Loucy (cell line): ENCODE results near the gene ADRA2A.

Experiments used
- H2AFZ ChIP-seq: fragments of 200-600 bp; sonication (generic); 2 replicates; pipeline ENCODE4 v1.6.0; 2016; ENCODE audit warnings: antibody characterized with exemption, mild to moderate bottlenecking, low read length, moderate library complexity
- H3F3A ChIP-seq: fragments of 200-600 bp; 2 replicates; pipeline ENCODE4 v1.6.0; 2016; ENCODE audit warnings: antibody characterized with exemption, low read depth, mild to moderate bottlenecking
- H3K27me3 ChIP-seq: fragments of 200-600 bp; sonication (generic); 2 replicates; pipeline ENCODE4 v1.6.1; 2014; ENCODE audit warnings: low read length, mild to moderate bottlenecking; ENCODE audit not compliant: insufficient read depth, poor library complexity, severe bottlenecking
- H3K36me3 ChIP-seq: fragments of 200-600 bp; sonication (generic); 2 replicates; pipeline ENCODE4 v1.6.1; 2016; ENCODE audit warnings: low read length; ENCODE audit not compliant: insufficient read depth
- H3K4me1 ChIP-seq: fragments of 200-600 bp; sonication (generic); 2 replicates; pipeline ENCODE4 v1.5.1; 2014; ENCODE audit warnings: low read length, mild to moderate bottlenecking; ENCODE audit not compliant: insufficient read depth, poor library complexity, severe bottlenecking
- H3K4me2 ChIP-seq: fragments of 200-600 bp; sonication (generic); 2 replicates; pipeline ENCODE4 v1.6.0; 2014; ENCODE audit warnings: antibody characterized with exemption, low read length, low read depth, mild to moderate bottlenecking; ENCODE audit not compliant: poor library complexity, severe bottlenecking
- H3K4me3 ChIP-seq: fragments of 200-600 bp; sonication (generic); 2 replicates; pipeline ENCODE4 v1.5.1; 2014; ENCODE audit warnings: low read length, mild to moderate bottlenecking, mixed read lengths; ENCODE audit not compliant: poor library complexity, severe bottlenecking
- H3K79me2 ChIP-seq: fragments of 200-600 bp; sonication (generic); 2 replicates; pipeline ENCODE4 v1.6.1; 2014; ENCODE audit warnings: low read length; ENCODE audit not compliant: insufficient read depth
- H3K9ac ChIP-seq: fragments of 200-600 bp; sonication (generic); 2 replicates; pipeline ENCODE4 v1.6.0; 2014; ENCODE audit warnings: mild to moderate bottlenecking, low read depth, low read length, moderate library complexity; ENCODE audit not compliant: poor library complexity, severe bottlenecking
- H3K9me2 ChIP-seq: fragments of 200-600 bp; sonication (generic); replicated peaks from 2 replicates; pipeline ENCODE4 v1.6.1; 2016; ENCODE audit warnings: low read depth, low read length, mixed read lengths
- H3K9me3 ChIP-seq: fragments of 200-600 bp; sonication (generic); 2 replicates; pipeline ENCODE4 v1.6.1; 2014; ENCODE audit warnings: mild to moderate bottlenecking, antibody characterized with exemption, low read length, low read depth; ENCODE audit not compliant: insufficient read depth
- H4K20me1 ChIP-seq: fragments of 200-600 bp; sonication (generic); 2 replicates; pipeline ENCODE4 v1.6.0; 2014; ENCODE audit warnings: antibody characterized with exemption, low read length, mild to moderate bottlenecking; ENCODE audit not compliant: insufficient read depth, poor library complexity, severe bottlenecking
- EZH2phosphoT487 ChIP-seq: fragments of 200-600 bp; IDR thresholded peaks from 2 replicates; pipeline ENCODE4 v1.6.1; 2018; ENCODE audit warnings: antibody characterized with exemption, mild to moderate bottlenecking, moderate library complexity, borderline replicate concordance
- TF ChIP-seq, protein P1 (sequence below): fragments of 200-600 bp; sonication (generic); conservative IDR thresholded peaks from 2 replicates; pipeline ENCODE4 v1.5.1; 2014; ENCODE audit warnings: mild to moderate bottlenecking, antibody characterized with exemption, low read length

The ADRA2A gene

DNA sequence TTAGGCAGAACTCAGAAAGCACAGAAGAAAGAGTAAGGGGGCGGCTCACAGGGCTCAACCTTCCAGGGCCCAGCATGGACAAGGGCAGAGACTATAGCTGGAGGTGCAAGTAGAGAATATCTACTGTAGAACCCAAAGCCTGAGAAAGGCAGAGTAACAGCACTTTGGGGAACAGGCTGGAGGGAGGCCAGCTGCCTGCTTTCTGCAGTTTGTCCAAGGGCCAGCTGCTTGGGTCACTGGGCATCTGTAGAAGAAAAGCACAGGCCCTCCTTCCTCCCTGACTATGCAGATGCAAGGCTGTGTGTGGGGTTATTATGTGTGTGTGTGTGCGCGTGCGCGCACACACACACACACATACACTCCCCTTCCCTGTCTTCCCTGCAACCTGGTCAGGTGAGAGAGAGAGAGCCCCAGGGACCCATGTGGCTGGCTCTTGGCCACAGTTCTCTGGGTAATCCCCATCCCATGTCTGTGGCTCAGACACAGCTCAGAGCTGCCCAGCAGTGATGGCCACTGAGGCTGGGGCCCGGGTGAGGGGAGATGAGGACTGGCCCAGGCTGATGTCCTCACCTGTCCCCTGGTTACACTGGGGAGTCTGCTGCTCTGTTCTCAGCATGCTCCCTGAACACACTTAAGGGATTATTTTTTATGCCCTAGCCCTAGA, 9.0 kb downstream of the ADRA2A start:
- Histone ChIP-seq H3K9me2 (no peaks in the 10 kb centered on the region), H3K4me1 (no peaks in the 10 kb centered on the region), H3F3A (no peaks in the 10 kb centered on the region), H3K4me2 (no peak overlapping the region), H3K79me2 (no peaks in the 10 kb centered on the region), H3K9ac (no peak overlapping the region), H4K20me1 (no peaks in the 10 kb centered on the region), H3K36me3 (no peaks in the 10 kb centered on the region), H3K4me3 (no peak overlapping the region), H3K9me3 (no peaks in the 10 kb centered on the region), H2AFZ (no peak overlapping the region), H3K27me3 (no peaks in the 10 kb centered on the region)
- TF ChIP-seq, protein P1, sequence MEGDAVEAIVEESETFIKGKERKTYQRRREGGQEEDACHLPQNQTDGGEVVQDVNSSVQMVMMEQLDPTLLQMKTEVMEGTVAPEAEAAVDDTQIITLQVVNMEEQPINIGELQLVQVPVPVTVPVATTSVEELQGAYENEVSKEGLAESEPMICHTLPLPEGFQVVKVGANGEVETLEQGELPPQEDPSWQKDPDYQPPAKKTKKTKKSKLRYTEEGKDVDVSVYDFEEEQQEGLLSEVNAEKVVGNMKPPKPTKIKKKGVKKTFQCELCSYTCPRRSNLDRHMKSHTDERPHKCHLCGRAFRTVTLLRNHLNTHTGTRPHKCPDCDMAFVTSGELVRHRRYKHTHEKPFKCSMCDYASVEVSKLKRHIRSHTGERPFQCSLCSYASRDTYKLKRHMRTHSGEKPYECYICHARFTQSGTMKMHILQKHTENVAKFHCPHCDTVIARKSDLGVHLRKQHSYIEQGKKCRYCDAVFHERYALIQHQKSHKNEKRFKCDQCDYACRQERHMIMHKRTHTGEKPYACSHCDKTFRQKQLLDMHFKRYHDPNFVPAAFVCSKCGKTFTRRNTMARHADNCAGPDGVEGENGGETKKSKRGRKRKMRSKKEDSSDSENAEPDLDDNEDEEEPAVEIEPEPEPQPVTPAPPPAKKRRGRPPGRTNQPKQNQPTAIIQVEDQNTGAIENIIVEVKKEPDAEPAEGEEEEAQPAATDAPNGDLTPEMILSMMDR: no peak
- no peak for TF ChIP-seq EZH2phosphoT487

GRCh38 chr10:111086574-111086973, 9.7 kb downstream of the ADRA2A start:
- no peaks in the 10 kb centered on the region for H3F3A ChIP-seq
- H2AFZ ChIP-seq: no peak overlapping the region
- no peak overlapping the region for H3K4me2 ChIP-seq
- TF ChIP-seq EZH2phosphoT487: no peak
- TF ChIP-seq, protein P1: no peak
- H4K20me1 ChIP-seq: no peaks in the 10 kb centered on the region
- H3K36me3 ChIP-seq: no peaks in the 10 kb centered on the region
- H3K79me2 ChIP-seq: no peaks in the 10 kb centered on the region
- no peak overlapping the region for H3K4me3 ChIP-seq
- no peak overlapping the region for H3K9ac ChIP-seq
- no peaks in the 10 kb centered on the region for H3K4me1 ChIP-seq
- H3K9me3 ChIP-seq: no peaks in the 10 kb centered on the region
- H3K27me3 ChIP-seq: no peaks in the 10 kb centered on the region
- H3K9me2 ChIP-seq: no peaks in the 10 kb centered on the region

- Histone ChIP-seq H3K4me1 (no peaks in the 10 kb centered on the region), H4K20me1 (no peaks in the 10 kb centered on the region), H3K36me3 (no peaks in the 10 kb centered on the region), H3K4me3 (no peak overlapping the region), H3K9me2 (no peaks in the 10 kb centered on the region), H3K9ac (no peak overlapping the region), H3K9me3 (no peaks in the 10 kb centered on the region), H3K79me2 (no peaks in the 10 kb centered on the region), H3K4me2 (no peak overlapping the region), H2AFZ (no peak overlapping the region), H3F3A (no peaks in the 10 kb centered on the region), H3K27me3 (no peaks in the 10 kb centered on the region)
- TF ChIP-seq EZH2phosphoT487: no peak
- TF ChIP-seq, protein P1: no peak
Observed at GRCh38 chr10:111087331-111087756, 10.5 kb downstream of the ADRA2A start.
